ENCODE data around the gene ALDH4A1. TPM values are rescaled to one million over a fixed set of nuclear protein-coding genes. Genes with fewer than 3 reads are reported as not detected.

Gene ALDH4A1
- total and polyA plus RNA-seq, 2 of the 4 experiments (the other 2 are of a cell fraction): 8.6 to 21.1 TPM

DNA sequence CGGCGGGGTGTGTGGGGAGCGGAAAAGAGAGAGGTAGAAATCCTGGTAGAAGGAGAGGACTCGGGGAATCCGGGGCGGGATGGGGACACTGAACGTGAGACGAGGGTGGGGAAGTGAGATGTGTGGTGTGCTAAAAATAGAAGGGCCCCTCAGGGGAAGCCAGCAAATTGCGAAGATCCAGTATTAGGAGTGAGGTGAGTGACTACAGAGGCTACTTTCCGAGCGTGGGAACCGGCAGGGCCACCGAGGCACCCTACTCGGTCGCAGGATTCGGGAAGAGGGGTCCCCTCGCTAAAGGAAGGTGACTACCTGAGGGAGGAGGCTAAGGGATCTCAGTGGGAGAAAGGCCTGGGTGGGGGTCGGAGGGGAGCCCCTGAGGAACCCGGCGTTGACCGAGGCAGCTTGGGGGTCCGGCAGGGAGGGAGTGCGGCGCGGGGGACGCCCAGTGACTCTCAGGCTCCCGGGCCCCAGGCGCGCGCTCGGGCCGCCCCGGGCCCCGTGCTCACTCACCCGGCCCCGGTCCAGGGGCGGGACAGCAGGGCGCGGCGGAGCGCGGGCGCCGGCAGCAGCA, 318 bp downstream of the ALDH4A1 start:
- H3K36me3 ChIP-seq (ENCODE audit: control insufficient read depth, insufficient read depth, low read length): no peaks in the 10 kb centered on the region
- dilution Hi-C loops (cut with HindIII; ENCODE audit: low sequenced_read_pairs, unreplicated experiment): no loop called here
- peak overlapping the region; percentile 97 for H2AFZ ChIP-seq (replicated peaks; ENCODE audit: low read length, poor library complexity)
- BruUV-seq (replicated peaks): no TSS peak
- peaks cover 0 to 10% of the 10 kb centered on the region in 2 experiments; a peak in 1 of 4 replicates for H3K79me1 ChIP-seq (ENCODE audit: low read depth in 1 of 2, low read length in 2 of 2)
- H3K4me3 ChIP-seq (ENCODE audit: insufficient read depth, low read depth, low read length): peak overlapping the region; percentile 81
- ChIA-PET POLR2A (ENCODE audit: unreplicated experiment) (no interaction called here), CTCF (interaction anchor here (3.0 kb wide), 1 partner anchor 11 kb away, joined by 14 read pairs; no protein-coding TSS in a partner anchor)
- H3K14ac ChIP-seq (replicated peaks; ENCODE audit: low read depth, low read length): no peak overlapping the region
- in situ Hi-C loops (cut with MboI; ENCODE audit: low sequenced_read_pairs): no loop called here
- H4K20me1 ChIP-seq (ENCODE audit: insufficient read depth, low read length): peaks cover under 1% of the 10 kb centered on the region; the same call in 1 of the 2 replicates
- no peak overlapping the region for H2BK15ac ChIP-seq (ENCODE audit: low read depth, low read length)
- H2AK5ac ChIP-seq (ENCODE audit: low read depth, low read length): 0 out of 2 replicates have a peak overlapping the region, but pooled peaks have one; percentile 24
- H4K5ac ChIP-seq (ENCODE audit: low read depth, low read length): no peak overlapping the region
- peak; percentile 1 for ATAC-seq (ENCODE audit: low read depth)
- no peak overlapping the region for H2BK20ac ChIP-seq (ENCODE audit: low read depth, low read length)
- intact Hi-C loops (cut with micrococcal nuclease): no loop called here
- peaks cover 2% of the 10 kb centered on the region for H3K4me1 ChIP-seq (ENCODE audit: control insufficient read depth, insufficient read depth, low read length)
- H4K91ac ChIP-seq (ENCODE audit: insufficient read depth, low read depth, low read length): no peak overlapping the region
- H3K9ac ChIP-seq (ENCODE audit: low read depth, low read length): peak overlapping the region; percentile 74
- no peak overlapping the region for H3K56ac ChIP-seq (ENCODE audit: extremely low read depth, insufficient read depth, low read length)
- no peak overlapping the region for H2BK5ac ChIP-seq (ENCODE audit: low read depth, low read length, poor library complexity, severe bottlenecking)
- WGBS, 2 experiments (ENCODE audit: extremely low coverage in 2 of 2, insufficient read length in 1 of 2): 0% methylated on average over 14 of the region's 44 CpGs; no CpG with 5 or more reads in 1 of the 2 experiments
- no peak overlapping the region; a peak in 2 of 4 replicates for H4K8ac ChIP-seq (ENCODE audit: low read depth in 2 of 2, low read length in 2 of 2)
- H3K23ac ChIP-seq (ENCODE audit: low read depth, low read length): no peak overlapping the region
- H3K27ac ChIP-seq (ENCODE audit: insufficient read depth, low read length): peak overlapping the region; percentile 46; the same call in 1 of the 2 replicates
- no peaks in the 10 kb centered on the region for H3K27me3 ChIP-seq (ENCODE audit: control insufficient read depth, insufficient read depth, low read length)
- no peak for DNase-seq
- 0 out of 2 replicates have a peak, but pooled peaks cover 5% of the 10 kb centered on the region for H3K9me1 ChIP-seq (ENCODE audit: insufficient read depth, low read length)
- peak overlapping the region; percentile 85 for H3K4me2 ChIP-seq (ENCODE audit: low read depth, low read length)
- no peak overlapping the region for H2BK120ac ChIP-seq (ENCODE audit: low read depth, low read length)
- no peaks in the 10 kb centered on the region for H3K9me3 ChIP-seq (ENCODE audit: control insufficient read depth, insufficient read depth, low read length)
- H3K18ac ChIP-seq (ENCODE audit: low read depth, low read length): no peak overlapping the region
- TF ChIP-seq CEBPB (IDR thresholded peaks at IDR 0.05; ENCODE audit: low read depth, low read length) (no peak), POLR2A (IDR thresholded peaks at IDR 0.05; ENCODE audit: low read depth, low read length) (peak; percentile 65), MAZ (IDR thresholded peaks at IDR 0.05; ENCODE audit: borderline replicate concordance, low read depth, low read length) (0 out of 2 replicates have a peak, but pooled peaks have one; percentile 8), SMC3 (IDR thresholded peaks at IDR 0.05; ENCODE audit: low read depth, low read length) (no peak), RAD21 (IDR thresholded peaks at IDR 0.05; ENCODE audit: low read length) (no peak)
- TF ChIP-seq, protein P1, sequence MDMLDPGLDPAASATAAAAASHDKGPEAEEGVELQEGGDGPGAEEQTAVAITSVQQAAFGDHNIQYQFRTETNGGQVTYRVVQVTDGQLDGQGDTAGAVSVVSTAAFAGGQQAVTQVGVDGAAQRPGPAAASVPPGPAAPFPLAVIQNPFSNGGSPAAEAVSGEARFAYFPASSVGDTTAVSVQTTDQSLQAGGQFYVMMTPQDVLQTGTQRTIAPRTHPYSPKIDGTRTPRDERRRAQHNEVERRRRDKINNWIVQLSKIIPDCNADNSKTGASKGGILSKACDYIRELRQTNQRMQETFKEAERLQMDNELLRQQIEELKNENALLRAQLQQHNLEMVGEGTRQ (IDR thresholded peaks at IDR 0.05; ENCODE audit: low read depth, low read length): no peak
- H2AK9ac ChIP-seq (replicated peaks; ENCODE audit: low read depth, low read length, poor library complexity): peak overlapping the region; percentile 66
- H3K4ac ChIP-seq (ENCODE audit: low read depth, low read length): 0 out of 2 replicates have a peak overlapping the region, but pooled peaks have one; percentile 8
